CD4-positive, alpha-beta T cell treated with Interleukin-6 at 100 ng/mL for 8 hours (primary cell): ENCODE measurements around the gene NAT9.

ENCODE experiments used
- DNase-seq: peaks from one replicate; pipeline ENCODE4 v3.0.0-alpha.2; 2020; ENCODE audit warnings: mixed read lengths, low spot score

The NAT9 gene

GRCh38 chr17:74744714-74745547, 31.2 kb downstream of the NAT9 start:
- peak; percentile 80 for DNase-seq

GRCh38 chr17:74744349-74744713, 31.8 kb downstream of the NAT9 start:
- no peak for DNase-seq

GRCh38 chr17:74743755-74744154, 32.4 kb downstream of the NAT9 start:
- DNase-seq, result no peak

GRCh38 chr17:74742978-74743545, 33.1 kb downstream of the NAT9 start:
- no peak for DNase-seq

DNA sequence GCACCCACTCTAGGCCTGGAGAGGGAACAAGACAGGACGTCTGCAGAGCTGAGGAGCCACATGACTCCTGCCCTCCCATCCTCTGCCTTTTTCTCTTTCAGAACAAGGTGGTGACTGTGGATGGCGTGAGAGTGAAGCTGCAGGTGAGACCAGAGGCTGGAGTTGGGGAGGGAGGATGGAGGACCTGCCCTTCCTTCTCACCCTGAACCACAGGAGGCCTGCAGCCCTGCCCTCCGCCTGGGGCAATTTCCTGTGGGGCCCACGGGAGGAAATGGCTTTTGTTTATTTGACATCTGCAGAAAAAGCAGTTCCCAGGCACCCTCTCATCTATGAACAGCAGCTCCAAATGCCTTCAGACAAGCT, 34.0 kb downstream of the NAT9 start:
- DNase-seq, result peak; percentile 74

DNA sequence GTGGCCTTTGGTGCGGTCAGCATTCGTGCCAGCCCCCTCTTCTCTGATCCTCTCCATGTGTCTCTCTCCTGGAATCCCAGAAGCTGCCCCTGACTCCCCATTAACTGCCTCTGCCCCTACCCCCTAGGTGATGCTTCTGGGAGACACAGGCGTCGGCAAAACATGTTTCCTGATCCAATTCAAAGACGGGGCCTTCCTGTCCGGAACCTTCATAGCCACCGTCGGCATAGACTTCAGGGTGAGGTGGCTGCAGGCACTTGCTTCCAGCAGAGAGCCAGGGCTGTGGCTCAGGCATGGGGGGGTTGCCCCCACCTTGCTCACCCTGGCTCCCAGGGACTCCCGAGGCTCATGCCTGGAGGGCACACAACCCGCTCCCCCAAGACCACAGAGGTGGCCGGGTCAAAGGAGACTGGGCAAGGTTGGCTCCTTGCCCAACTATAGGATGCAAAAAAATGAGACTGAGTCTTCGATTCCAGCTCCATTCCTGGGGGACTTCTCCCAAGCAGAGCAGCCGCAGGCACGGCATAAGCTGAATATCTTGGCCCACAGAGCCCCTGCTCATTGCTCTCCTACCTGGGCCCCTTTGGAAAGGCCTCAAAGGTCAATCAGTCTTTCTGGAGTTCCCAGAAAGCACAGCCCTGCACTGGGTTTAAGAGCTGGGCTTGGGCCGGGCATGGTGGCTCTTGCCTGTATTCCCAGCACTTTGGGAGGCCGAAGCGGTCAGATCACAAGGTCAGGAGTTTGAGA, 35.3 kb downstream of the NAT9 start:
- DNase-seq, result no peak

DNA sequence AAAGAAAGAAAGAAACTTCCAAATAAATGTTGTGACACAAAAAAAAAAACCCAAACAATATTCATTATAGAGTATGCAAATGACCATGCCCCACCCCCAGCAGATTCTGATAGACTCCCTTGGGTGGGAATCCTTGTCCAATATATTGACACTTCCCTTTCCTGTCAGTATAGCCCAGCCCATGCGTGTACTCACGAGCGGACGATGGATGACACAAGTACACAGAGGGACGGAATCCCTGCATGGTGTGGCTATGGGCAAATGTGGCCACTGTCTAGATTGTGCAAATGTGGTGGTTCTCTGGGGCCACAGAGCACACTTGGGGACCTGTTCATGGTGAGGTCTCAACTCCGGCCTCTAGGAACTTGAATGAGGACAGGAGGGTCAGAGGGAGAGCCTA, 36.0 kb downstream of the NAT9 start:
- no peak for DNase-seq

- DNase-seq, result no peak
These were observed 36.8 kb downstream of the NAT9 start for GRCh38 chr17:74739227-74739831.

DNA sequence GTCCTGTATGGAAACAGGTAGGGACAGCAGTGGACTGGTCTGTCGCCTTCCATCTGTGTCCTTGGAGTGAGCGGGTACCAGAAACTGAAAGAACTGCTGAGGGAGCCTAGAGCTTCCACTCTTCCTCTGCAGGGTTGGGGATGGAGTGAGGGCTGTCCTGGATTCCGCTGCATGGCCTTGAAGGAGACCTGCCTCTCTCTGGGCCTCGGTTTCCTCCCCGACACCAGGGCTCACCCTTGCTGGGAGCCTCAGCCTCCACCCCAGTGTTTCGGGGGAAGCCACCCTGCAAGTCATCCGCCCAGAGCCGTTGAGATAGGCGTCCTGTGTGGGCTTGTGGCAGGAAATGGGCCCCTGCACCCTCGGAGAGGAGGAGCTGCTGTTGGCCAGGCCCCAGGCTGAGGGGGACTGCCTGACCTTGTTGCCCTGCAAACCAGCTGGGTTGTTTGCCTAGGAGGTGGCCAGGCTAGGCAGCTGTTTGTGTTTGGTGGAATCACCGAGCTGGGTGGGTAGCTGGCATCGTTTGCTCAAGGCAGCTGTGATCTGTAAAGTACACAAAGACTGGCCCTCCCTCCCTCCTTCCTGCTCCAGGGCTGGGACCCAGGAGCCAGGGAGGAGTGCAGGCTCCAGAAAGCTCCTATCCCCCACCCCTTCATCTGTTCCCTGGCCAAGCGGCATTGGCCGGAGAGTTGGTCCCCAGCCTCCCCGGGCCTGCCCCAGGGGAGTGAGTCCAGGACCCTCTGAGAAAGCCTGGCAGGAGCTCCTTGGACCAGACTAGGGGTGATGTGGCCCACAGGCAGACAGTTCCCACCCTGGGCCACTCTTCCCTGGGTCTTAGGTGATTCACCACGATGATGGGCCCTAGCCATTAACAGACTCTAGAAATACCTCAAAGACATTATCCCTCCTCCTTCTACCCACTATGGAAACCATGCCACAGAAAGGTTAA, 37.8 kb downstream of the NAT9 start:
- DNase-seq, result peak; percentile 83

DNA sequence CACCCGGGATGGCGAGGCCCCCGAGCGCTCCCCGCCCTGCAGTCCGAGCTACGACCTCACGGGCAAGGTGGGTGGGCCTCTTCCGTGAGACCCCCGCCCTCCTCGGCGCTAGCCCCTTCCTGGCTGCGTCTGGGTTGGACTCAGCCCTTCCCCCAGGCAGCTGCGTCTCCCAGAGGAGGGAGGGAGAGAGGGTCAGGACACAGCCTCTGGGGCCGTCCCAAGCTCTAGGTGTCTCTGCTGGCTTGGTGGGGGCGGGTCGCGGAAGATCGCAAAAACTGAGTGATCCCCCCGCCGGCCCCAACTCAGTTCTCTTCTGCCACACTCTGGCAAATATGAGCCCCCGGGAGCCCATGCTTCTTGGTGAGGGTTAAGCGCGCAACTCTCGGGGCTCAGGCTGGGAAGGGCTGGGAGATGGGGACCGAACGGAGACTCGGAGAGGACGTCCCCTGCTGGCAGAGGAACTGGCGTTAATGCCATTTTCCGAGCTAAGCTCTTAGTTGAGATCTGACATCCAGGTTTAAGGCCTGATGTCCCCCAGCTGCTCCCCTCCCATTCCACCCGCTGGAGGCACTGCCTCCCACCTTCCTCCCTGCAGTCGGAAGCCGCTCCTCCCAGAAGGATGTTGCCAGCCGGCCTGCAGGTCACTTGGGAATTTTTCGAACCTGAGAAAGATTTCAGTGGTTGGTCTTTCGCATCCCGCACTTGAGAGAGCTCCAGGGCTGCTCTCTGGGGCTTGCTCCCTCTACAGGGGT, 38.7 kb downstream of the NAT9 start:
- DNase-seq, result peak; percentile 38

- peak; percentile 40 for DNase-seq
These were observed 39.4 kb downstream of the NAT9 start, which contains the start of gene RAB37 for GRCh38 chr17:74736513-74737298. Gene RAB37, plus strand, starts transcription at chr17:74737256. Its CDS starts 17 bp downstream, at chr17:74737273.

DNA sequence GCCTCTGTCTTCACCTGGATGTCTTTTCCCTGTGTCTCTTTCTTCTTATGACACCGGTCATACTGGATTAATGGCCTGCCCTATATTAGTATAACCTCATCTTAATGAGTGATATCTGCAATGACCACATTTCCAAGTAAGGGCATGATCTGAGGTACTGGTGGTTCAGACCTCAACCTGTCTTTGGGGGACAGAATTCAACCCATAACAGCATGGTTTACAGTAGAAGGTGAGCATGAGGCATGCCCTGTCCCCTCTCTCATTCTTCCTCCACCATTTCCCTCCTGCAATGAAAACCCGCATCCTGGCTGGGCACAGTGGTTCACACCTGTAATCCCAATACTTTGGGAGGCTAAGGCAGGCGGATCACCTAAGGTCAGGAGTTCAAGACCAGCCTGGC, 41.9 kb downstream of the NAT9 start:
- no peak for DNase-seq

- DNase-seq, result no peak
These were observed 42.6 kb downstream of the NAT9 start for GRCh38 chr17:74733365-74734122.

- DNase-seq, result no peak
These were observed 43.9 kb downstream of the NAT9 start for GRCh38 chr17:74732042-74732867.

GRCh38 chr17:74731347-74731605, 44.9 kb downstream of the NAT9 start:
- no peak for DNase-seq

GRCh38 chr17:74730491-74731346, 45.4 kb downstream of the NAT9 start:
- DNase-seq, result peak; percentile 55

DNA sequence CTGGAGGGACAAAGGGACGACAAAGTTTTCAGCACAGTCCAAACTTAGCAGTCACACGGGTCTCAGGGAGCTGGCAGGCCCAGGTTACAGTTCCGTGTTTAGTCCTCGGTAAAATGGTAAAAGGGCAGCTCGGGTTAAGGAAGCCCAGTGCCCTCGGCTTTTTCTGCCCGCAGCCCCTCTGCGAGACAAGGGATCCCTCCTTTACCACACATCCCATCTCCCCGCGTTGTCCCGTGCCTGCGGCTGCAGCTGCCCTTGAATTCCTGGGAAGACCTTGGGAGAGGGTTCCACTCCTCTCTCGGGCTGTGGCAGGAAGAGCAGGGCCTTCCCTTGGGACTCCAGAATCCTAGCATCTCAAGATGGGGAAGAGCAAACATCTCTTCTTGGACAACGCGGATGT, 46.3 kb downstream of the NAT9 start:
- DNase-seq, result no peak

- no peak for DNase-seq
These were observed 46.8 kb downstream of the NAT9 start for GRCh38 chr17:74729368-74729767.
